Ovary (tissue), 3 donors: ENCODE data around the gene PCDH20.

ENCODE experiments used
- CTCF ChIP-seq, 3 donors: fragments of 450-650 bp in 2 of 3; fragments of 200-600 bp in 1 of 3; IDR thresholded peaks; one replicate each; pipeline versions ENCODE4 v1.5.1 to v1.8.0; 2016 to 2022; ENCODE audit warnings: antibody characterized with exemption in 3 of 3, mild to moderate bottlenecking in 1 of 3
- POLR2A ChIP-seq: fragments of 450-650 bp; IDR thresholded peaks from one replicate; pipeline ENCODE4 v1.6.1; 2017; ENCODE audit warnings: antibody characterized with exemption, mild to moderate bottlenecking, moderate library complexity
- donor health status: DM: no; HTN: no; CAD: no.

- TF ChIP-seq POLR2A (no peak), CTCF (IDR thresholded peaks at IDR 0.05) (no peak)
These were observed 7.1 kb downstream of the PCDH20 start for GRCh38 chr13:61408571-61408970.
